GM23338 (cell line): ENCODE data around the gene OR52E8. TPM values are rescaled to one million over a fixed set of nuclear protein-coding genes. Genes with fewer than 3 reads are reported as not detected.

ENCODE experiments used
- ATAC-seq: fragments of 200-7000 bp; cut with Tn5 transposase; 3 replicates; pipeline ENCODE4 v1.9.1; 2020
- DNase-seq: peaks from one replicate; pipeline ENCODE4 v3.0.0-alpha.2; 2015; ENCODE audit warnings: low spot score
- H2AFZ ChIP-seq: fragments of 200-600 bp; sonication (generic); 2 replicates; pipeline ENCODE4 v1.8.0; 2016; ENCODE audit warnings: antibody characterized with exemption, mild to moderate bottlenecking, moderate library complexity
- H3F3A ChIP-seq: fragments of 200-600 bp; sonication (generic); replicated peaks from 2 replicates; pipeline ENCODE4 v1.8.0; 2017; ENCODE audit warnings: antibody characterized with exemption, mixed run types, low read depth
- H3K27ac ChIP-seq: fragments of 200-600 bp; sonication (generic); 2 replicates; pipeline ENCODE4 v1.6.1; 2016; ENCODE audit warnings: low read depth
- H3K27me3 ChIP-seq: fragments of 200-600 bp; sonication (generic); 2 replicates; pipeline ENCODE4 v1.8.0; 2016; ENCODE audit warnings: mild to moderate bottlenecking, mixed run types, moderate library complexity; ENCODE audit not compliant: insufficient read depth
- H3K36me3 ChIP-seq: fragments of 200-600 bp; sonication (generic); 2 replicates; pipeline ENCODE4 v1.8.0; 2016; ENCODE audit warnings: mild to moderate bottlenecking; ENCODE audit not compliant: insufficient read depth
- H3K4me1 ChIP-seq: fragments of 200-600 bp; sonication (generic); 2 replicates; pipeline ENCODE4 v1.8.0; 2016; ENCODE audit warnings: mild to moderate bottlenecking, moderate library complexity; ENCODE audit not compliant: insufficient read depth
- H3K4me2 ChIP-seq: fragments of 200-600 bp; sonication (generic); 2 replicates; pipeline ENCODE4 v1.7.1; 2017; ENCODE audit warnings: mixed run types
- H3K4me3 ChIP-seq: fragments of 200-600 bp; sonication (generic); 2 replicates; pipeline ENCODE4 v1.6.1; 2016; ENCODE audit warnings: mixed run types
- H3K79me2 ChIP-seq: fragments of 200-600 bp; sonication (generic); replicated peaks from 2 replicates; pipeline ENCODE4 v1.8.0; 2017; ENCODE audit warnings: mild to moderate bottlenecking; ENCODE audit not compliant: insufficient read depth
- H3K9me2 ChIP-seq: fragments of 200-600 bp; sonication (generic); 2 replicates; pipeline ENCODE4 v1.8.0; 2017; ENCODE audit not compliant: insufficient read depth
- H4K20me1 ChIP-seq: fragments of 200-600 bp; sonication (generic); replicated peaks from 2 replicates; pipeline ENCODE4 v1.8.0; 2017; ENCODE audit warnings: mild to moderate bottlenecking; ENCODE audit not compliant: insufficient read depth
- H3K27ac Mint-ChIP-seq: 2 replicates; pipeline ENCODE4 v1.8.0; 2020; ENCODE audit warnings: inconsistent platforms, mild to moderate bottlenecking, moderate library complexity, mixed read lengths
- H3K27me3 Mint-ChIP-seq: 3 replicates; pipeline ENCODE4 v1.8.0; 2022; ENCODE audit warnings: low read depth, mild to moderate bottlenecking, moderate library complexity, mixed read lengths, inconsistent platforms; ENCODE audit not compliant: insufficient read depth, poor library complexity
- H3K36me3 Mint-ChIP-seq: 3 replicates; pipeline ENCODE4 v1.8.0; 2021; ENCODE audit warnings: low read depth, mild to moderate bottlenecking, inconsistent platforms, moderate library complexity, mixed read lengths
- H3K4me1 Mint-ChIP-seq: 3 replicates; pipeline ENCODE4 v1.8.0; 2020; ENCODE audit warnings: mild to moderate bottlenecking, inconsistent platforms, mixed read lengths
- H3K4me3 Mint-ChIP-seq: 3 replicates; pipeline ENCODE4 v1.8.0; 2021; ENCODE audit warnings: moderate library complexity, mild to moderate bottlenecking, inconsistent platforms, mixed read lengths
- H3K9me3 Mint-ChIP-seq: 3 replicates; pipeline ENCODE4 v1.8.0; 2020; ENCODE audit warnings: moderate library complexity, mild to moderate bottlenecking, inconsistent platforms, mixed read lengths
- CREB1 ChIP-seq: fragments of 250-450 bp; sonication (Bioruptor Pico); IDR thresholded peaks from 2 replicates; pipeline ENCODE4 v1.5.0; 2020; ENCODE audit warnings: low read depth, mild to moderate bottlenecking, moderate library complexity
- ETS1 ChIP-seq: IDR thresholded peaks from 2 replicates; pipeline ENCODE4 v1.6.1; 2016; ENCODE audit warnings: antibody characterized with exemption
- EZH2 ChIP-seq: fragments of 200-600 bp; sonication (generic); IDR thresholded peaks from one replicate; pipeline ENCODE4 v1.8.0; 2017; ENCODE audit warnings: antibody characterized with exemption, mild to moderate bottlenecking, low read depth; ENCODE audit not compliant: unreplicated experiment
- EZH2phosphoT487 ChIP-seq: fragments of 200-600 bp; sonication (generic); IDR thresholded peaks from one replicate; pipeline ENCODE4 v1.8.1; 2018; ENCODE audit warnings: antibody characterized with exemption; ENCODE audit not compliant: unreplicated experiment
- JUNB ChIP-seq: IDR thresholded peaks from one replicate; pipeline ENCODE4 v1.6.1; 2016; ENCODE audit warnings: antibody characterized with exemption; ENCODE audit not compliant: unreplicated experiment
- NANOG ChIP-seq: IDR thresholded peaks from 2 replicates; pipeline ENCODE4 v1.6.1; 2016; ENCODE audit warnings: antibody characterized with exemption, borderline replicate concordance
- POLR2AphosphoS5 ChIP-seq: IDR thresholded peaks from 2 replicates; pipeline ENCODE4 v1.6.1; 2016; ENCODE audit warnings: antibody characterized with exemption, low read depth
- REST ChIP-seq: IDR thresholded peaks from one replicate; pipeline ENCODE4 v1.6.1; 2018; ENCODE audit warnings: antibody characterized with exemption; ENCODE audit not compliant: unreplicated experiment
- STAT1 ChIP-seq: IDR thresholded peaks from one replicate; pipeline ENCODE4 v1.6.1; 2016; ENCODE audit warnings: antibody characterized with exemption; ENCODE audit not compliant: unreplicated experiment
- ZNF114 ChIP-seq: fragments of 250-450 bp; sonication (Bioruptor Pico); IDR thresholded peaks from 2 replicates; pipeline ENCODE4 v1.5.0; 2020; ENCODE audit warnings: mild to moderate bottlenecking, moderate library complexity
- ZNF331 ChIP-seq: fragments of 250-450 bp; sonication (Bioruptor Pico); IDR thresholded peaks from 2 replicates; pipeline ENCODE4 v1.5.0; 2020; ENCODE audit warnings: low read depth, mild to moderate bottlenecking, moderate library complexity
- ZNF462 ChIP-seq: fragments of 250-450 bp; sonication (Bioruptor Pico); IDR thresholded peaks from 2 replicates; pipeline ENCODE4 v1.5.0; 2020; ENCODE audit warnings: mild to moderate bottlenecking, moderate library complexity
- polyA plus RNA-seq: library from polyadenylated mRNA; unstranded; fragments of >200 nt; fragmentation: Nextera tagmentation; extraction: Ambion mirVana; gene quantifications from 2 replicates; pipeline ENCODE4 v1.2.1, GENCODE V29; 2016
- total RNA-seq: library from RNA; depleted of rRNA; stranded (reverse); fragments of >200 nt; shearing (Covaris generic); gene quantifications from 2 replicates; pipeline ENCODE4 v1.2.3, GENCODE V29; 2014
- TF ChIP-seq, protein P1 (sequence below), 2 experiments: fragments of 200-600 bp in 1 of 2; sonication (generic) in 1 of 2; conservative IDR thresholded peaks; 2 replicates each; pipeline versions ENCODE4 v1.5.1 to v1.6.1; 2016 to 2017; ENCODE audit warnings: antibody characterized with exemption in 2 of 2, low read depth in 2 of 2, mild to moderate bottlenecking in 2 of 2, moderate library complexity in 1 of 2

The OR52E8 gene
- total and polyA plus RNA-seq, 2 experiments from 2014 or later = 0.21 TPM; not detected in 1

- Histone ChIP-seq H3K27me3 (no peaks in the 10 kb centered on the region), H3F3A (no peaks in the 10 kb centered on the region), H3K36me3 (no peaks in the 10 kb centered on the region), H3K9me2 (no peaks in the 10 kb centered on the region), H4K20me1 (no peaks in the 10 kb centered on the region), H3K4me1 (peaks cover 24% of the 10 kb centered on the region), H2AFZ (no peak overlapping the region), H3K4me3 (no peak overlapping the region), H3K27ac (no peak overlapping the region), H3K4me2 (no peak overlapping the region), H3K79me2 (no peaks in the 10 kb centered on the region)
- Mint-ChIP-seq H3K36me3 (no peaks in the 10 kb centered on the region), H3K4me1 (peaks cover 32% of the 10 kb centered on the region), H3K27me3 (peaks cover 2% of the 10 kb centered on the region), H3K9me3 (no peaks in the 10 kb centered on the region; the same call in 2 of the 3 replicates), H3K27ac (no peak overlapping the region), H3K4me3 (no peak overlapping the region)
- peak; percentile 8 for DNase-seq
- no peak for TF ChIP-seq ZNF462 (CRISPR knock-in tag)
- TF ChIP-seq ZNF331 (CRISPR knock-in tag) = no peak
- no peak for TF ChIP-seq EZH2phosphoT487
- TF ChIP-seq JUNB = no peak
- TF ChIP-seq, protein P1, sequence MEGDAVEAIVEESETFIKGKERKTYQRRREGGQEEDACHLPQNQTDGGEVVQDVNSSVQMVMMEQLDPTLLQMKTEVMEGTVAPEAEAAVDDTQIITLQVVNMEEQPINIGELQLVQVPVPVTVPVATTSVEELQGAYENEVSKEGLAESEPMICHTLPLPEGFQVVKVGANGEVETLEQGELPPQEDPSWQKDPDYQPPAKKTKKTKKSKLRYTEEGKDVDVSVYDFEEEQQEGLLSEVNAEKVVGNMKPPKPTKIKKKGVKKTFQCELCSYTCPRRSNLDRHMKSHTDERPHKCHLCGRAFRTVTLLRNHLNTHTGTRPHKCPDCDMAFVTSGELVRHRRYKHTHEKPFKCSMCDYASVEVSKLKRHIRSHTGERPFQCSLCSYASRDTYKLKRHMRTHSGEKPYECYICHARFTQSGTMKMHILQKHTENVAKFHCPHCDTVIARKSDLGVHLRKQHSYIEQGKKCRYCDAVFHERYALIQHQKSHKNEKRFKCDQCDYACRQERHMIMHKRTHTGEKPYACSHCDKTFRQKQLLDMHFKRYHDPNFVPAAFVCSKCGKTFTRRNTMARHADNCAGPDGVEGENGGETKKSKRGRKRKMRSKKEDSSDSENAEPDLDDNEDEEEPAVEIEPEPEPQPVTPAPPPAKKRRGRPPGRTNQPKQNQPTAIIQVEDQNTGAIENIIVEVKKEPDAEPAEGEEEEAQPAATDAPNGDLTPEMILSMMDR (conservative IDR thresholded peaks at IDR 0.05; ENCODE audit: low read depth in 2 of 2) = no peak
- TF ChIP-seq REST = no peak
- TF ChIP-seq POLR2AphosphoS5 = no peak
- TF ChIP-seq NANOG = no peak
- no peak for TF ChIP-seq ZNF114 (CRISPR knock-in tag)
- TF ChIP-seq EZH2 = no peak
- no peak for TF ChIP-seq STAT1
- no peak for TF ChIP-seq ETS1
- no peak for TF ChIP-seq CREB1 (CRISPR knock-in tag)
- ATAC-seq = no peak
These were observed 47.3 kb downstream of the OR52E8 start for GRCh38 chr11:5809905-5810795.
